H1 (cell line): Measurements from ENCODE around the gene CAPZA2. TPM values are rescaled to one million over a fixed set of nuclear protein-coding genes. Genes with fewer than 3 reads are reported as not detected.

ENCODE experiments used
- ASH2L ChIP-seq: fragments of 200-600, 300-600 bp; sonication (generic); IDR thresholded peaks from one replicate; pipeline ENCODE4 v1.7.1; 2017; ENCODE audit warnings: low read length
- BRCA1 ChIP-seq: IDR thresholded peaks from 2 replicates; pipeline ENCODE4 v1.6.1; 2012; ENCODE audit warnings: low read depth, low read length, improper control_type of control experiment
- CEBPB ChIP-seq: IDR thresholded peaks from 2 replicates; pipeline ENCODE4 v1.6.1; 2012; ENCODE audit warnings: low read depth, low read length
- CTBP2 ChIP-seq: IDR thresholded peaks from 2 replicates; pipeline ENCODE4 v1.7.0; 2011; ENCODE audit warnings: borderline replicate concordance, mild to moderate bottlenecking, moderate library complexity, mixed read lengths, low read length; ENCODE audit not compliant: insufficient read depth, insufficient read length
- EP300 ChIP-seq, 2 experiments: IDR thresholded peaks; 1 replicate in 1 of 2; 2 replicates in 1 of 2; pipeline ENCODE4 v1.6.1; 2011 to 2012; ENCODE audit warnings: low read depth in 2 of 2, low read length in 2 of 2, mild to moderate bottlenecking in 2 of 2, borderline replicate concordance in 1 of 2, inconsistent platforms in 1 of 2, moderate library complexity in 1 of 2
- GABPA ChIP-seq: IDR thresholded peaks from 2 replicates; pipeline ENCODE4 v1.6.1; 2011; ENCODE audit warnings: mild to moderate bottlenecking, low read length, moderate library complexity, borderline replicate concordance; ENCODE audit not compliant: insufficient read depth
- GTF2F1 ChIP-seq: IDR thresholded peaks from 2 replicates; pipeline ENCODE4 v1.6.1; 2012; ENCODE audit warnings: low read depth, low read length, improper control_type of control experiment, borderline replicate concordance
- POLR2AphosphoS5 ChIP-seq: IDR thresholded peaks from 2 replicates; pipeline ENCODE4 v1.6.1; 2011; ENCODE audit warnings: low read depth, low read length
- SIN3A ChIP-seq, 2 experiments: IDR thresholded peaks in 1 of 2; conservative IDR thresholded peaks in 1 of 2; 2 replicates each; pipeline ENCODE4 v1.6.1; 2011 to 2012; ENCODE audit warnings: low read length in 2 of 2, improper control_type of control experiment in 1 of 2, low read depth in 1 of 2, mild to moderate bottlenecking in 1 of 2
- SIRT6 ChIP-seq: IDR thresholded peaks from one replicate; pipeline ENCODE4 v1.7.1; 2012; ENCODE audit warnings: low read length, inconsistent platforms
- polyA plus RNA-seq, 7 experiments: library from polyadenylated mRNA; depleted of rRNA in 3 of 7; stranded (reverse) in 5 of 7; unstranded in 2 of 7; fragments of >200 nt in 5 of 7; fragments of 200-250 nt in 2 of 7; gene quantifications; 1 replicate in 5 of 7; 2 replicates in 1 of 7; 4 replicates in 1 of 7; pipeline versions ENCODE4 v1.2.1 to v1.2.3, GENCODE V29; 2011 to 2013; ENCODE audit warnings: missing spikeins in 2 of 7, mixed read lengths in 2 of 7
- total RNA-seq: library from RNA; stranded (reverse); fragmentation: NEBNext Ultra II Directional; extraction: Animal tissue kit (Norgen Biotek cat#: 25700); gene quantifications from 2 replicates; pipeline ENCODE4 v1.2.1, GENCODE V29; 2021
- TF ChIP-seq, protein P1 (sequence below): fragments of 300-600 bp; sonication (generic); IDR thresholded peaks from 2 replicates; pipeline ENCODE4 v1.7.1; 2012; ENCODE audit warnings: low read length, moderate library complexity, mild to moderate bottlenecking, inconsistent platforms; ENCODE audit not compliant: insufficient replicate concordance

The CAPZA2 gene
- total and polyA plus RNA-seq, 2 of the 8 experiments (the other 6 are each of a cell fraction or from before 2014, with no cell fraction given): 33.2 to 145 TPM

DNA sequence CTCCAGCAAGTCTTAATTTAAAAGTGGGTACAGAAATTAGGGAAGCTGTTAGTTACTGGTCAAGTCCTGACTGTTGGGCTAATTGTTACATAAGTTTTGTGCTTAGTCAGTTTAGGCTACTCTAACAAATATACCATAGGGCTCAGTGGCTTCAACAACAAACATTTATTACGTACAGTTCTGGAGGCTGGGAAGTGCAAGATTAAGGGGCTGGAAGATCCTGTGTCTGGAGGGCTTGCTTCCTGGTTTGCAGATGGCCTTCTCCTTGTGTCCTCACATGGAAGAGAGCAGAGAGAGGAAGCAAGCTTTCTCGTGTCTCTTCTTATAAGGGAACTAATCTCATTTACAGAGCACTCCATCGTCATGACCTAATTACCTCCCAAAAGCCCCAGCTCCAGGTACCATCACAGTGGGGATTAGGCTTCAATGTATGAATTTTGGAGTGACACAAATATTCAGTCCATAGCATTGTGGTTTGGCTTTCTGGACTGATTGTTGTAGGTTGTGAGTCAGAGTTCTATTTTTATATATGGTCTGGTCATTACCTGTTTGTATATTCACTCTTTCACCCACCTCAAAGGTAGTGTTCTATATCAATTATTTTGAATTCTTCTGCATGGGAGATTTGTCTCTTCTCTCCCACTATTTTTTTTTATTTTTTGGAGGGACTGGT is 108.0 kb downstream of the CAPZA2 start (continued):
- TF ChIP-seq, protein P1, sequence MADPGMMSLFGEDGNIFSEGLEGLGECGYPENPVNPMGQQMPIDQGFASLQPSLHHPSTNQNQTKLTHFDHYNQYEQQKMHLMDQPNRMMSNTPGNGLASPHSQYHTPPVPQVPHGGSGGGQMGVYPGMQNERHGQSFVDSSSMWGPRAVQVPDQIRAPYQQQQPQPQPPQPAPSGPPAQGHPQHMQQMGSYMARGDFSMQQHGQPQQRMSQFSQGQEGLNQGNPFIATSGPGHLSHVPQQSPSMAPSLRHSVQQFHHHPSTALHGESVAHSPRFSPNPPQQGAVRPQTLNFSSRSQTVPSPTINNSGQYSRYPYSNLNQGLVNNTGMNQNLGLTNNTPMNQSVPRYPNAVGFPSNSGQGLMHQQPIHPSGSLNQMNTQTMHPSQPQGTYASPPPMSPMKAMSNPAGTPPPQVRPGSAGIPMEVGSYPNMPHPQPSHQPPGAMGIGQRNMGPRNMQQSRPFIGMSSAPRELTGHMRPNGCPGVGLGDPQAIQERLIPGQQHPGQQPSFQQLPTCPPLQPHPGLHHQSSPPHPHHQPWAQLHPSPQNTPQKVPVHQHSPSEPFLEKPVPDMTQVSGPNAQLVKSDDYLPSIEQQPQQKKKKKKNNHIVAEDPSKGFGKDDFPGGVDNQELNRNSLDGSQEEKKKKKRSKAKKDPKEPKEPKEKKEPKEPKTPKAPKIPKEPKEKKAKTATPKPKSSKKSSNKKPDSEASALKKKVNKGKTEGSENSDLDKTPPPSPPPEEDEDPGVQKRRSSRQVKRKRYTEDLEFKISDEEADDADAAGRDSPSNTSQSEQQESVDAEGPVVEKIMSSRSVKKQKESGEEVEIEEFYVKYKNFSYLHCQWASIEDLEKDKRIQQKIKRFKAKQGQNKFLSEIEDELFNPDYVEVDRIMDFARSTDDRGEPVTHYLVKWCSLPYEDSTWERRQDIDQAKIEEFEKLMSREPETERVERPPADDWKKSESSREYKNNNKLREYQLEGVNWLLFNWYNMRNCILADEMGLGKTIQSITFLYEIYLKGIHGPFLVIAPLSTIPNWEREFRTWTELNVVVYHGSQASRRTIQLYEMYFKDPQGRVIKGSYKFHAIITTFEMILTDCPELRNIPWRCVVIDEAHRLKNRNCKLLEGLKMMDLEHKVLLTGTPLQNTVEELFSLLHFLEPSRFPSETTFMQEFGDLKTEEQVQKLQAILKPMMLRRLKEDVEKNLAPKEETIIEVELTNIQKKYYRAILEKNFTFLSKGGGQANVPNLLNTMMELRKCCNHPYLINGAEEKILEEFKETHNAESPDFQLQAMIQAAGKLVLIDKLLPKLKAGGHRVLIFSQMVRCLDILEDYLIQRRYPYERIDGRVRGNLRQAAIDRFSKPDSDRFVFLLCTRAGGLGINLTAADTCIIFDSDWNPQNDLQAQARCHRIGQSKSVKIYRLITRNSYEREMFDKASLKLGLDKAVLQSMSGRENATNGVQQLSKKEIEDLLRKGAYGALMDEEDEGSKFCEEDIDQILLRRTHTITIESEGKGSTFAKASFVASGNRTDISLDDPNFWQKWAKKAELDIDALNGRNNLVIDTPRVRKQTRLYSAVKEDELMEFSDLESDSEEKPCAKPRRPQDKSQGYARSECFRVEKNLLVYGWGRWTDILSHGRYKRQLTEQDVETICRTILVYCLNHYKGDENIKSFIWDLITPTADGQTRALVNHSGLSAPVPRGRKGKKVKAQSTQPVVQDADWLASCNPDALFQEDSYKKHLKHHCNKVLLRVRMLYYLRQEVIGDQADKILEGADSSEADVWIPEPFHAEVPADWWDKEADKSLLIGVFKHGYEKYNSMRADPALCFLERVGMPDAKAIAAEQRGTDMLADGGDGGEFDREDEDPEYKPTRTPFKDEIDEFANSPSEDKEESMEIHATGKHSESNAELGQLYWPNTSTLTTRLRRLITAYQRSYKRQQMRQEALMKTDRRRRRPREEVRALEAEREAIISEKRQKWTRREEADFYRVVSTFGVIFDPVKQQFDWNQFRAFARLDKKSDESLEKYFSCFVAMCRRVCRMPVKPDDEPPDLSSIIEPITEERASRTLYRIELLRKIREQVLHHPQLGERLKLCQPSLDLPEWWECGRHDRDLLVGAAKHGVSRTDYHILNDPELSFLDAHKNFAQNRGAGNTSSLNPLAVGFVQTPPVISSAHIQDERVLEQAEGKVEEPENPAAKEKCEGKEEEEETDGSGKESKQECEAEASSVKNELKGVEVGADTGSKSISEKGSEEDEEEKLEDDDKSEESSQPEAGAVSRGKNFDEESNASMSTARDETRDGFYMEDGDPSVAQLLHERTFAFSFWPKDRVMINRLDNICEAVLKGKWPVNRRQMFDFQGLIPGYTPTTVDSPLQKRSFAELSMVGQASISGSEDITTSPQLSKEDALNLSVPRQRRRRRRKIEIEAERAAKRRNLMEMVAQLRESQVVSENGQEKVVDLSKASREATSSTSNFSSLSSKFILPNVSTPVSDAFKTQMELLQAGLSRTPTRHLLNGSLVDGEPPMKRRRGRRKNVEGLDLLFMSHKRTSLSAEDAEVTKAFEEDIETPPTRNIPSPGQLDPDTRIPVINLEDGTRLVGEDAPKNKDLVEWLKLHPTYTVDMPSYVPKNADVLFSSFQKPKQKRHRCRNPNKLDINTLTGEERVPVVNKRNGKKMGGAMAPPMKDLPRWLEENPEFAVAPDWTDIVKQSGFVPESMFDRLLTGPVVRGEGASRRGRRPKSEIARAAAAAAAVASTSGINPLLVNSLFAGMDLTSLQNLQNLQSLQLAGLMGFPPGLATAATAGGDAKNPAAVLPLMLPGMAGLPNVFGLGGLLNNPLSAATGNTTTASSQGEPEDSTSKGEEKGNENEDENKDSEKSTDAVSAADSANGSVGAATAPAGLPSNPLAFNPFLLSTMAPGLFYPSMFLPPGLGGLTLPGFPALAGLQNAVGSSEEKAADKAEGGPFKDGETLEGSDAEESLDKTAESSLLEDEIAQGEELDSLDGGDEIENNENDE: no peak
- no peak for TF ChIP-seq CEBPB
- no peak for TF ChIP-seq GABPA
- TF ChIP-seq CTBP2: no peak
- TF ChIP-seq GTF2F1: no peak
- no peak for TF ChIP-seq POLR2AphosphoS5
- no peak for TF ChIP-seq EP300 (IDR thresholded peaks at IDR 0.05; ENCODE audit: borderline replicate concordance in 1 of 2, low read depth in 2 of 2, low read length in 2 of 2)
- no peak for TF ChIP-seq SIRT6
- TF ChIP-seq SIN3A (conservative IDR thresholded peaks at IDR 0.05 in 1 of 2, IDR thresholded peaks at IDR 0.05 in 1 of 2; ENCODE audit: low read depth in 1 of 2, low read length in 2 of 2): no peak
- TF ChIP-seq ASH2L: no peak
- TF ChIP-seq BRCA1: no peak
